ENCODE measurements around the gene FILIP1L. TPM values are rescaled to one million over a fixed set of nuclear protein-coding genes. Genes with fewer than 3 reads are reported as not detected.

Gene FILIP1L
- total RNA-seq, 2 donors from 2014 or later = 9.5 to 28.2 TPM

DNA sequence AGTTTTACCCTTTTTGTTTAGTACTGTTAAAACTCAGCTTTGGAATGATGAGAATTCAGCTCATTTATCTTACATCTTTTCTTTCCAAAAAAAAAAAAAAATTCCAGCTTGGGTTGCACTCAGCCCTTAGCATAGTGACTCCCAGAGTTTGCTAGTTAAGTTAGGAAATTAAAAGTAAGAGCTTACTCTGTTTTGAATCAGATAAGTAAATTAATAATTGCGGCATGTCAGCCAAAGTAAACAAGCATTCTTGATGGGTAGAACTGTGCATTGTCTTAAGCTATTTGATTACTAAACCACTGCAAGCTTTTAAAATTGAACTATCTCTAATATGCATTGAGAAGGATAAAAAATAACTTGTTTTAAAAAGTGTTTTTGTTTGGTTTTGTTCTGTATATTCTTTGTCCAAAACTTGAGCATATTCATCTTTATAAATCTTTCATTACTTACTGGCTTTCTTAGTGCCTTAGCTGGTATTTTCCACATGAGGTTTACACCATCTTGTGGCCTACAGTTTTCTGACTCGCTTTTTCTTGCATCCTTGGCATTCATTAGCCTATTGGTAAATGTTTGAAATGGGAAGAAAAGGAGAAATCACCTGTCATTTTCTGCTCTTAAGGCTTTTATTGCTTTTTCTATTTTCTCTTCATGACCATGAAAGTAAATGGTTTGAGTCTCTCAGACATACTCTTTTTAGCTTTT lies 107.6 kb downstream of the FILIP1L start:
- Histone ChIP-seq H3K4me3 (no peak overlapping the region), H3K27ac (no peak overlapping the region), H3K9me3 (no peaks in the 10 kb centered on the region), H3K36me3 (no peaks in the 10 kb centered on the region), H3K27me3 (replicated peaks; ENCODE audit: insufficient read depth) (no peaks in the 10 kb centered on the region), H3K4me1 (replicated peaks) (no peaks in the 10 kb centered on the region)
- intact Hi-C loops (cut with DNase I) = no loop called here
- no peak for TF ChIP-seq POLR2AphosphoS5 (IDR thresholded peaks at IDR 0.05)
- TF ChIP-seq, protein P1, sequence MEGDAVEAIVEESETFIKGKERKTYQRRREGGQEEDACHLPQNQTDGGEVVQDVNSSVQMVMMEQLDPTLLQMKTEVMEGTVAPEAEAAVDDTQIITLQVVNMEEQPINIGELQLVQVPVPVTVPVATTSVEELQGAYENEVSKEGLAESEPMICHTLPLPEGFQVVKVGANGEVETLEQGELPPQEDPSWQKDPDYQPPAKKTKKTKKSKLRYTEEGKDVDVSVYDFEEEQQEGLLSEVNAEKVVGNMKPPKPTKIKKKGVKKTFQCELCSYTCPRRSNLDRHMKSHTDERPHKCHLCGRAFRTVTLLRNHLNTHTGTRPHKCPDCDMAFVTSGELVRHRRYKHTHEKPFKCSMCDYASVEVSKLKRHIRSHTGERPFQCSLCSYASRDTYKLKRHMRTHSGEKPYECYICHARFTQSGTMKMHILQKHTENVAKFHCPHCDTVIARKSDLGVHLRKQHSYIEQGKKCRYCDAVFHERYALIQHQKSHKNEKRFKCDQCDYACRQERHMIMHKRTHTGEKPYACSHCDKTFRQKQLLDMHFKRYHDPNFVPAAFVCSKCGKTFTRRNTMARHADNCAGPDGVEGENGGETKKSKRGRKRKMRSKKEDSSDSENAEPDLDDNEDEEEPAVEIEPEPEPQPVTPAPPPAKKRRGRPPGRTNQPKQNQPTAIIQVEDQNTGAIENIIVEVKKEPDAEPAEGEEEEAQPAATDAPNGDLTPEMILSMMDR (IDR thresholded peaks at IDR 0.05) = peak in 2 of 4 experiments; percentile 17 to 23
- DNase-seq (ENCODE audit: low spot score) = no peak
- 25% methylated on average over 2 of the region's 2 CpGs for WGBS

DNA sequence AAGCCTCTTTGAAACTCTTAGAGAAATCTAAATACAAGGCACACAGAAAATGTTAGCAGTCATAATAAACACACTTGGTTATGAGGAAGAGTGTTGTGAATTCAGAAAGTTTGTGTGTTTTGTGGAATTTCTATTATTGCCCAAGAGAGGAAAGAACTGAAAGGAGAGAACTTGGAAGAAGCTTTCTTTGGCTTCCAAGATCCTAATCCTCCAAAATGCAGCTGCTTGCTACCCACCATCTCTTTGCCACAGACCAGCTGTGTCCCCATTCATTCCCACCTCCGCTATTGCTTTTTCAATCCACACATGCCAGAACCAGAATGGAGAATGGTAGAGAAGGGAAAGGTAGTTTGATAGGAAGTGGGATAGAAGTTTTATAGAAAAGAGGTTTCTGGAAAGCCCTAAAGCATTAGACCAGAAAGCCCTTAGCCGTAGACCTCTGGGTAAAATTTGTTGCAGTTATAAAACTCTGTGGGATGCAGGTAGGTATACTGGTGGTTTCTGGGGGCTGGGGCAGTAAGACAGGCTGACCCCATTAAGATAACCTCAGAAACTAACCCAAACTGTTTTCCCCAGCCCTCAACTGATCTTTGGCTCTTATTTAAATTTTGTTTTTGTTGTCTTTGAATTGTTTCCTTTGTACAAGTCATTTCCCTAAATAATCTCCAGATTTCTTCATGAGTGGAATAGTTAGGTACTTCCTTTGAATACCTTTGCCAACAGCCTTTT lies 108.5 kb downstream of the FILIP1L start:
- WGBS = 78% methylated on average over 2 of the region's 2 CpGs
- intact Hi-C loops (cut with DNase I) = no loop called here
- no peak overlapping the region for H3K27ac ChIP-seq

GRCh38 chr3:100004931-100005330 lies 109.4 kb downstream of the FILIP1L start:
- intact Hi-C loops (cut with DNase I) = no loop called here
- TF ChIP-seq POLR2A (IDR thresholded peaks at IDR 0.05) = no peak
- TF ChIP-seq, protein P1 (IDR thresholded peaks at IDR 0.05) = no peak
- Histone ChIP-seq H3K27me3 (replicated peaks; ENCODE audit: insufficient read depth) (no peaks in the 10 kb centered on the region), H3K9me3 (no peaks in the 10 kb centered on the region), H3K27ac (no peak overlapping the region), H3K36me3 (no peaks in the 10 kb centered on the region), H3K4me1 (replicated peaks) (no peaks in the 10 kb centered on the region), H3K4me3 (no peak overlapping the region)
- 50% methylated on average over 1 of the region's 1 CpG for whole genome bisulfite sequencing
- no peak for DNase-seq (ENCODE audit: low spot score)

More for the DNA sequence above, 108.5 kb downstream of the FILIP1L start:
- Histone ChIP-seq H3K4me1 (replicated peaks) (no peaks in the 10 kb centered on the region), H3K36me3 (no peaks in the 10 kb centered on the region), H3K4me3 (no peak overlapping the region), H3K9me3 (no peaks in the 10 kb centered on the region), H3K27me3 (replicated peaks; ENCODE audit: insufficient read depth) (no peaks in the 10 kb centered on the region)
- DNase-seq (ENCODE audit: low spot score) = no peak
- TF ChIP-seq POLR2A (IDR thresholded peaks at IDR 0.05) = no peak
- TF ChIP-seq, protein P1 (IDR thresholded peaks at IDR 0.05) = no peak
- TF ChIP-seq POLR2AphosphoS5 (IDR thresholded peaks at IDR 0.05) = no peak

- intact Hi-C loops (cut with DNase I) = no loop called here
- no peak overlapping the region for H3K4me3 ChIP-seq
- no peak overlapping the region for H3K27ac ChIP-seq
- no peaks in the 10 kb centered on the region for H3K4me1 ChIP-seq (replicated peaks)
- DNase-seq (ENCODE audit: low spot score) = no peak
- no peaks in the 10 kb centered on the region for H3K9me3 ChIP-seq
- no peaks in the 10 kb centered on the region for H3K27me3 ChIP-seq (replicated peaks; ENCODE audit: insufficient read depth)
- no peaks in the 10 kb centered on the region for H3K36me3 ChIP-seq
- 86% methylated on average over 4 of the region's 4 CpGs for WGBS
- TF ChIP-seq, protein P1 (IDR thresholded peaks at IDR 0.05) = no peak
- TF ChIP-seq POLR2AphosphoS5 (IDR thresholded peaks at IDR 0.05) = no peak
- no peak for TF ChIP-seq POLR2A (IDR thresholded peaks at IDR 0.05)
These were observed 110.4 kb downstream of the FILIP1L start for GRCh38 chr3:100003609-100004503.
